HUDEP-2 (cell line): Measurements from ENCODE around the gene LGALS9.

Experiments used
- DNase-seq, 76 experiments: peaks; one replicate each; lab custom pipeline; 2025; ENCODE audit not compliant: unreplicated experiment in 76 of 76; lab: John Stamatoyannopoulos, UW

Gene LGALS9

DNA sequence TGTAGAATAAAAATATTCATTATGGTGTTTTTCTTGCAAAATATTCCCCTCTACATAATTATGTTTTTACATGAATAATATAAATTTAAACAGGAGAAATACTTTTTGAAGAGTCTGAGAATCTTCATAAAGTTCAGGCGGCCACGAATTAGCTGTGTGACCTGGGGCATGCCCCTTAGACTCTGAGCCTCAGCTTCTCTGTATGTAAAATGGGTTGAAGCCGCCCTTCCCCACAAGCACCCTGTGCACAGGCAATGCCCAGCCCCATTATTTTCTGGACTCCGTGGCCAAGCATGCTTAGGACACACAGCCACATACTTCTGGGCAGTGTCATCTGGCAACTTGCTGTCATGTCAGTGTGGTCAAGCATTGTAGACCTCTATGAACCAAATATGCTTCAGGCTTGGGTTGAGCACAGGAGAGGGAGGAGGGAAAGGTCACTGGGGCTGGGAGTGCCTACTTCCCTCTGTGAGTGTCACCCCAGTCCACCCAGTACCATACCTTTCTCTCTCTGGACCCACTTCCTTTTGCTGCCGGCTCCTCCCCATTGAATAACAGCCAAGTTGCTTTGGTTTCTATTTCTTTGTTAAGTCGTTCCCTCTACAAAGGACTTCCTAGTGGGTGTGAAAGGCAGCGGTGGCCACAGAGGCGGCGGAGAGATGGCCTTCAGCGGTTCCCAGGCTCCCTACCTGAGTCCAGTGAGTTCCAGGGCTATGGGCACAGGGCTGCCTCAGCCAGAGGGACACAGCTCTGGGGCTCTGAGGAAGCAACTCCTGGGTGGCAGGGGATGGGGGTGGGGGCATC, at the start of gene LGALS9:
TSS of gene LGALS9 (plus strand) at position 582 of the 804 bp plus-strand sequence. CDS start at position 660, 78 bp downstream.
- DNase-seq: peak in 51 of 76 experiments; percentile 8 to 66 (median 34)

DNA sequence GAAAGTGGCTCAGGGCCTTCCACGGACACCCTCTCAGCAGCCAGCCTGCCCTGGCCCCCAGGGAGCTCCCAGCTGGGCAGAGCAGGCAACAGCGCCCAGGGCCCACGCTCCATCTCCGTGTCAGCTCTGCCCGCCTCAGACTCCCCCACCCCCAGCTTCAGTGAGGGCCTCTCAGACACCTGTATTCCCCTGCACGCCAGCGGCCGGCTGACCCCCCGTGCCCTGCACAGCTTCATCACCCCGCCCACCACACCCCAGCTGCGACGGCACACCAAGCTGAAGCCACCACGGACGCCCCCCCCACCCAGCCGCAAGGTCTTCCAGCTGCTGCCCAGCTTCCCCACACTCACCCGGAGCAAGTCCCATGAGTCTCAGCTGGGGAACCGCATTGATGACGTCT, 48.3 kb upstream of the LGALS9 start:
- DNase-seq: peak in 11 of 76 experiments; percentile 12 to 48 (median 23)

DNA sequence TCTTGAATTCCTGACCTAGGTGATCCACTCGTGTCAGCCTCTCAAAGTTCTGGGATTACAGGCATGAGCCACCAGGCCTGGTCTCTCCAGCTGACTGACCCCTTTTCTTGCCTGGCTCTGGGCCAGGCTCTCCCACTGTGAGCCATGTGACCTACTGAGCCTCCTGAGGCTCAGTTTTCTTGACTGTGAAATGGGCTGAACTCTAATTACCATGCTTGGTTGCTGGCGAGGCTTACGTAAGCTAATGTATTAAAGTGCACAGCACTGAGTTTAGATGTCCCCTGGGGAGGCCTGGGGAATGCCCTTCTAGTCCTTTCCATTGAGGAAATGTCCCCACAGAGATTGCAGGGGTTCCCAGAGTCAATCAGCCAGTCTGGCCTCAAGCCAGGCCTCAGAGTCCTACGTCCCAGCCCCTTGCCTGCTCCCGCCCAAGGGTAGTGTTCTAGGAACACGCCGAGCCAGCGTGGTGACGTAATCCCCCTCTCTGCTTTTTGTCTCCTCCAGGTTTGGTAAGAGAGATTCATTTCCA, 45.8 kb upstream of the LGALS9 start:
- DNase-seq: peak in 3 of 76 experiments; percentile 12 to 33 (median 27)

DNA sequence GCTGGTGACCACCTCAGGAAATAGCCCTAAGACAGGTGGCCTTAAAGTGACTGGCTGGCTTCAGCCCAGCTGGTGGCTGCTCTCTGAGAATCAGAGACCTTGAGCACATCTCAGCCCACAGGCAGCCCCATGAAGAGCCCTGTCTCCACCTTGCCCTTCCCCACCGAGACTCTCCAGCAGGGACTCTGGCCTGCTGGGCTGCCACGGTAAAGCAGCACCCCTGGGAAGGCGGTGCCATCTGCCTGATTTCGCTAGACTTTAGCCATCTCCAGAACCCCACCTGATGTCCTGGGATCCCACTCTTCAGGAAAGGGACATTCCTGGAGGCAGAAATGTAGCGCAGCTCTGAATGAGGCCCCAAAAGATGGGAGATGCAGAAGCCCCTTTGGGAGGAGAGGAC, 45.2 kb upstream of the LGALS9 start:
- DNase-seq: no peak

DNA sequence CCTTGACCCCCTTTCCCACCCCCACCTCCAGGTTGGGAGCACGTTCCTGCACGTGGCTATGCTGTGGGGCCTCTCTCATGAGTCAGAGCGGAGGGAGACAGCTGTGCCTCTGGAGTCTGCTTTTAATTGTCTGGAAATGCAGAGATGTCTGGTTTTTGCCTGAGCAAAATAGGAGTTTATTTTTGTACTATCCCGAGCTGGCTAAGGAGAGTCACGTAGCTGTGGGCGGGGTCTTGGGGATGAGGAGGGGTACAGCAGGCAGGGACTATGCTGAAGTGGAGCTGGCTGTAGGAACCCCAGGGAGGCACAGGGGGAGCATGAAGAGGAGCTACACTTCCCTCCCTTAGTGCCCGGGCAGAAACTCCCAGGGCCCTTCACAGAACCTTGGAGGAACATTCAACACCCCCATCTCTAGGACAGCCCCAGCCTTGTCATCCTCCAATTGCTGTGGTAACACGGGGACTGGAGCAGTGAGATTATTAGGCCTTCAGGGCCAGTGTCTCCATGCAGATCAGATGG, 44.7 kb upstream of the LGALS9 start:
- peak in 68 of 76 experiments; percentile 28 to 83 (median 54) for DNase-seq

DNA sequence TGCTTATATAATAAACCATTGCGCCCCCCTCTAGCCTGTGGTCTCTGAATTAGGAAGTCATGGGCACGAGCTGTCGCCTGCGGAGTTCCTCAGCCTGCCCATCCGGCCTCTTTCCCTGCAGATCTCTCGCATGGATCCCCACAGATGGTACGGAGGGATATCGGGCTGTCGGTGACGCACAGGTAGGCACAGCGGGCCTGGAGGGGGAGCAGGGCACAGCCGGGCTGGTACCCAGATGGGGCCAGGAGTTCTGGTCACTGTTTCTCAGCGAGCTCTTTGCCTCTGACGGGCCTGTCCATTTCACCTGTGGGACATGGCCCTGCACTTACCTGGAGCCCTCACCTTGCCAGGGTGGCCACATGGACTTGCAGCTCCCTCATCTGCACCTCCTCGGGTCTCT, 42.6 kb upstream of the LGALS9 start:
- no peak for DNase-seq

DNA sequence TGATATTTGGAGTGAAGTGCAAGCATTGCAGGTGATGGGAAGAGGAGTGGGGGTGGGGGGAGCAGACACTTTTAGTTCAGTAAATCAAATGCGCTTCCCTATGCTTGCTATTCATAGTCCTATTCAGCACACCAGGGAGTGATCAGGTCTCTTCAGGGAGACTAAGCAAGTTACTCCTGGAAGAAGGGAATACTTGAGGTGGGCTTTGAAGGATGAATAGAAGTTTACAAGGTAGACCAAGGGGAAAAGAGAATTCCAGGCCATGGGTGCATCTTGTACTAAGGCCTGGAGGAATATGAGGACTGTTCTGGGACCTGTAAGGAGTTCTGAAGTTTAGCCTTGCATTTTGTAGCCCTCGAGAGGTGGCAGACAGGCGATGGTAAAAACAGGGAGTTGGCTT, 40.1 kb upstream of the LGALS9 start:
- no peak for DNase-seq

DNA sequence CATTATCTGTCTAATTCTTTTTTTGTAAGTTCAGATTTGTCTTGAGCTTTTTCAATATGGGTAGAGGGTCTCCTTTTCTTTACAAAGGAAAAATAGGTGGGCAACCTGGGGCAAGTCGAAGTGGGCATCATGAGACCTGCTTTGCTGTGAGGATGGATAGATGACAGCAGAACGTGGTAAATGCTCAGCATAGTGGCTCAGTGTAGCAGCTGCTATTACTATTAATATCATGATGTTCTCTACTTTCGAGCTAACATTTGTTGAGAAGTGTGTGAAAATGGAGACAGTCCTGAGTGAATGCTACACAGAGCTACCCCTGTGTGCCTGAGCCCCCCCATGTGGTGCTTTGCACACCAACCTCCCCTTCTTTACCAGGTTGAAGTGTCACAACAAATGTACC, 39.0 kb upstream of the LGALS9 start:
- DNase-seq: no peak

DNA sequence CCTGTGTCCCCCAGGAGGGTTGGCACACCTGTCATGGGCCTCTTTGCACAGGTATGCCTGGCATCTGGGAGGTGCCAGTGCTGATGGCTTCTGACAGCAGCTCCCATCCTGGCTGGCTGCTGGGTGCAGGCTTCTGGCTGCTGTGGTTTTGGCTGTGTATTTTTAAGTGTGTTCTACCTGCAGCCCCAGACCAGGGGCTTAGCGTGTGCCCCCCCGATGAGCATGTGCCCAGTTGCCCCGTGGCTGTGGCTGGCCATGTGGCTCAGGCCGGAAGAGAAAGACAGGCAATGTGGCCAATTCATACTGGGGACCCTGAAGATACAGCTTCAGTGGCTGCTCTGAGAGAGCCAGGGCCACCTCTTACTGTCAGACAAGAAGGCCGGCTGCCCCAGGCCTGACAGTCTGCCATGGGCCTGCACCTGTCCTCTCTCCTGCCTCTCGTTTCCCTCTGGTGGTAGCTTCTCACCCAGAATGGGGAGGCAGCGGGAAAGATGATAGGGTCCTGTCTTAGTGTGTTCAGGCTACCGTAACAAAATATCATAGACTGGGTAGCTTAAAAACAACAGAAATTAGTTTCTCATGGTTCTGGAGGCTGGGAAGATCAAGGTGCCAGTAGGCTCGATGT, 37.6 kb upstream of the LGALS9 start:
- DNase-seq: no peak

DNA sequence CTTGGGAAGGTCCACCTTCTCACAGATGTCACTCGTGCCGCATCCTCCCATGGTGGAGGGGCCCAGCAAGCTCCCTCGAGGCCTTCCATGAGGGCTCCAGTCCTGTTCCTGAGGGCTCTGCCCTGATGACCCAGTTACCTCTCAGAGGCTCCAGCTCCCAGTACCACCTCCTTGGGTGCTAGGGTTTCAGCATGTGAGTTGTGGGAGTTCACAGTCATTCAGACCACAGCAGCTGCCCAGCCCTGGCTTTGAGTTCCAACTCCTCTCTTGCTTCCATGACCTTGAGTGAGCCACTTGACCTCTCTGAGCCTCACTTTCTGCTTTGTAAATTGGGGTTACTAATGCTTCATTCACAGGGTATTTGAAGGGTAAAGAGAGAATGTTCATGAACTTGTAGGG, 37.1 kb upstream of the LGALS9 start:
- no peak for DNase-seq

DNA sequence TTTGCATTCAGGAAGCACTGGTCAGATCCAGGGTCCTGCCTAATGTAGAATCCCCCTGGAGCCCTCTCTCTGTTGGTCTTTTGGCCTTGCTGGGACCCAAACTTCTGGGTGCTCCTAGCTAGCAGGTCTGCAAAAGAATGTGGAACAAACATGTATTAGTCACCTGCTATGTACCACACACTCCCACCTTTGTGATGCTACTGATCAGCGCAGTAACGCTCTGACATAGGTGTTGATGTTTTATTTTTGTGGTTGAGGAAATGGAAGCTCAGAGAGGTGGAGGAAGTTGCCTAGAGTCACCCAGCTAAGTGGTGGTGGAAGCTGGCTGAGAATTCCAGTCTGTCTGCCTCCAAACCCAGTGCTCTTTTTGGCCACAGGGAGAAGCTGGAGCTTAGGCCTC, 35.8 kb upstream of the LGALS9 start:
- DNase-seq: no peak

DNA sequence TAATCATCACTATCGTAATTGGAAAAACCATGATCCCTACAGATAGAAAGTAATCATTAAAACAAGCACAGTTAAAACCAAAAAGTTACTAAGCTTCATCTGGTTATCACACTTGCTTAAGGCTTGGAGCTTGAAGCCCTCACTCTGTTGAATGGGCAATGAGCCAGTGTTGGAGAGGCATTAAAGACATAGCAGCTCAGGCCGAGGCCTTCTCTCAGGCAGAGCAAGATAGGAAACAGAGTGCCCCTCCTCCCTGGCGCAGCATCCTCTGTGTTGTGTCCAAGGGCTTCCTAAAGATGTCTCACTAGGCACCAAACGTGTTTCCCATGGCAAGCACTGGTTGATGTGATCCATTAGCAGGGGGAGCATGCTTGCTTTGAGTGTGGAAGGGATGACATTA, 34.9 kb upstream of the LGALS9 start:
- DNase-seq: peak in 68 of 76 experiments; percentile 33 to 86 (median 65)

DNA sequence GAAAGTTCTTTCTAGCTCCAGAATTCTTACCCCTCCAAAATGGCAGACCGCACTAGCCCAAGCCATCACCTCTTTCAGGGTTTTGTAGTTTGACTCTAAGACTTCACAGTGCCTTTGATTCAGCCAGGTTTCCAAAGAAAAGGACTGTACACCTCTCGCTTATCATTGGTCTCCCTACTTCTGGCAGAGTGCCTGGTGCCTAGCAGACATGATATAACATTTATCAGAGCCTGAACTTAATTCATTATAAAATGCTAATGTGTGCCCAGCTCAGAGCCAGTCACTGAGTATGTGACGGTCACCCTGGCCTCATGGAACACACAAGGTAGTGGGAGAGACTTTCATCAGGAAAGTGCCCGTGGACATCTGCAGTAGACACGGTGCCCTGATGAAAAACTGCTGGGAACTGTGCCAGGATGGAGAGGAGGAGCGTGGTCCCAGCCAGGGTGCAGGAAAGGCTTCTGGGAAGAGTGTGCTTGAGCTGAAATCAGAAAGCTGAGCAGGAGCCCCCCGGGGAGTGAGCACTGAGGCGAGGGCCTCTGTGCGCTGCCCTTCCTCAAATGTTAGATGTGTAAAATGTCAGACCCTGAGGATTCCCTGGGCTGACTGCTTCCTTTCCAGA, 34.3 kb upstream of the LGALS9 start:
- DNase-seq: peak in 59 of 76 experiments; percentile 16 to 74 (median 48)

DNA sequence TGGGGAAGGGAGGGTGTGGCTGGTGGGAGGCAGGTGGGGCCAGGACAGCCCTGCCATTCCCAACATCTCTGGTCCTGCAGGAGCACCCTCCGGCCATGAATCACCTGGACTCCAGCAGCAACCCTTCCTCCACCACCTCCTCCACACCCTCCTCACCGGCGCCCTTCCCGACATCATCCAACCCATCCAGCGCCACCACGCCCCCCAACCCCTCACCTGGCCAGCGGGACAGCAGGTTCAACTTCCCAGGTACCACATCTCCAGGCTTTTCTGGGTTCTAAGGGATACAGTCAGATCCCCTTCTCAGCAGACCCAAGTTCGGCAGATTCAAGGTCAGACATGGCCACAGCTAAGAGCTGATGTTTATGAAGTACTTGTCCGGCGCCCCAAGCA, 33.8 kb upstream of the LGALS9 start:
- no peak for DNase-seq

DNA sequence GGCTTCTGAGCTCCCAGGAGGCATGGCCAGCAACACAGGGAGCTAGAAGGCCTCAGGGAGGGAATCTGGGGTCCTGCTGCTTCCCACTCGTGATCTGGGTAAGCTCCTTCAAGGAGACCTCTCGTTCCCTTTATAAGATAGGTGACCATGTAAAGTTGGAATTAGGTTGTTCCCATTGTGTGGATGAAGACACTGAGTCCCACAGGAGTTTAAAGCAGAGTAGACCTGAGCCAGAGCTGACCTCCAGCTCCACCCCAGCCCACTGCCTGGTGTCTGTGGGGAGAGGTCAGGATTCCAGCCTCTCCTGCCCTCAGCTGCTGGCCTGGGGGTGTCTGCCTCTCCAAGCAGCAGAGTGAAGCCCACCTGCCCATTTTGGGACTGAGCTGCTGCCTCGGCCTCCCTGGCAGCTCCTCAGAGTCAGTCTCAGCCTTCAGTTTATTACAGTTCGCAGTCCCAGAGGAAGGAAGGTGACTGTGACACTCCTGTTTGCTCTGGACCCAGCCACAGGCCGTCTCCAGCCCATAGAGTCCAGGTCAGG, 33.1 kb upstream of the LGALS9 start:
- peak in 1 of 76 experiments; percentile 21 for DNase-seq

DNA sequence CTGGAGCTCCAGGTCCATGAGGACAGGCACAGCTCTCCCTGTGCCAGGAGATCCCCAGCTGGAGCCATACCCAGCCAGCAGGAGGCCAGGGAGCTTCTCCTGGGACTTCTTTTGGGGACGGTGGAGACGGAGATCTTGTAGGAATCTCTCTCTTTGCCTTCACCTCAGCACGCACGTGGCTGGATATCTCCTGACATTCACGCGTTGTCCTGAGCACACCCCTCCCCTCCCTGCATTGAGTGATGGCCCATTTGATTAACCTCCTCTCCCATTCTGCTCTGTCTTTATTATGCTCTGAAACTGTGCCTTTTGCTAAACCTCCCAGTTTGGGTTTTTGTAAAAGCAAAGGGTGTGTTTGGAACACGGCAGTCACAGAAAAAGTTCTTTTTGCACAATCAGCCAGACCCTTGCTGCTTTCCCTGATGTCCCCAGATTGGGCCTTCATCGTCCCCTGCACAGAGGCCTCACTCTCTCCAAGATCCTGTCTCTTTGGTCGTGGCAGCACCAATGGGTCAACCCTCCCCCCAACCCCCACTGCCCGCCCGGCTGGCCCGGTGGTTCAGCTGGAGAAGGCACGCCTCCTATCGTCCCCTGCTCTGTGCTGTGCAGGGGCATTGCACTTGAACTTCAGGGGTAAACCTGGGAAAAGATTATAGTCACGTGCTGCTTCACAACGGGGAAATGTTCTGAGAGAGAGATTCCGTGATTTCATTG, 32.5 kb upstream of the LGALS9 start:
- DNase-seq: peak in 59 of 76 experiments; percentile 13 to 72 (median 46)

DNA sequence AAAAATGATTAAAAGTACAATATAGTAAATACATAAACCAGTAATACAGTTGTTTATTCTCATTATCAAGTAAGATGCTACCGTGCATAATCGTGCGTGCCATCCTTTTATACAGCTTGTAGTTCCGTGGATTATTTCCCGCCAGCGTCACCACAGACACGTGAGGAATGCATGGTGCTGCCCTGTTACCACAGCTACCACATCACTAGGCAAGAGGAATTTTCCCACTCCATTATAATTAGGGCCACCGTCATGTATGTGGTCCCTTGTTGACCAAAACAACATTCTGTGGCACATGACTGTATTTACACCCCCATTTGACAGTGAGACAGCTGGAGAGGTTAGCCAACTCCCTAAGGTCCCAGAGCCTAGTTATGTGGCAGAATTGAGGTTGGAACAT, 30.5 kb upstream of the LGALS9 start:
- no peak for DNase-seq

DNA sequence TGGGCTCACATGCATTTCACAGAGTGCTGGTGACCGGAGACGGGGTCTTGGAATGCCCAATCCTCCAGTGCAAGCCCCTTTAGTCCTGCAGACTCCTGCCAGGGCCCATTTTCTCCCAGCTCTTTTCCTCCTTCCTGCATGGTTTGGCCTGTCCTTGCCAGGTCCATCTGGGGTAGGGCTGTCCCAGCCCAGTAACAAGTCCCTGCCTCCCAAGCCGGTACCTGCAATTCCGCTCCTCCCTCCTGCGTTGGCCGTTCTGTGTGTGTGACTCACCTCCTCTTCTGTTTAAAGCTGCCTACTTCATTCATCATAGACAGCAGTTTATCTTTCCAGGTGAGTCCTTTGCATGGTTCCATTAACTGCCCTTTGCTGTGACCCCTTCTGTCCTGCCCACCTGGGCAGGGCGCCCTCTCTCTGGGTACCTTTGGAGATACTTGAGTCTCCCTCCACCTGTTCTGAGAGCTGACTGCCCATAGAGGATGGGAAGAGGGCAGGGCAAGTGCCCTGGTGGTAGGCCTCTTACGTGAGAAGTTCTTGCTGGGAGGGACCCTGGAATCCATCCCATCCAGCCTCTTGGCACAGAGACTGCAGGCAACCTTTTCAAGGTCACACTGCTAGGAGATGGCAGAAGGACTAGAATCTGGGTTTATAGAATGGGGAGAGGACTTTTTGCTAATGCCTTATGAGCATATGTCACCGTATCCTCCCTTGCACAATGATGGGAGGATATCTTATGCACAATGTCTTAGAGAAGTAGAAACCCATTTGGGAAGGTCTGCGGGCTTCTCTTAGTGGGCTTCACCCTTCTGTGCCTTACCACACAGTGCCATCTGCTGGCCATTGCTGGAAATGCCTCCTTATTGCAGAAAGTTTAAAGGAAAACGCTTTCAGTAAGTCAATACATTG, 29.7 kb upstream of the LGALS9 start:
- DNase-seq: peak in 71 of 76 experiments; percentile 30 to 85 (median 67)

DNA sequence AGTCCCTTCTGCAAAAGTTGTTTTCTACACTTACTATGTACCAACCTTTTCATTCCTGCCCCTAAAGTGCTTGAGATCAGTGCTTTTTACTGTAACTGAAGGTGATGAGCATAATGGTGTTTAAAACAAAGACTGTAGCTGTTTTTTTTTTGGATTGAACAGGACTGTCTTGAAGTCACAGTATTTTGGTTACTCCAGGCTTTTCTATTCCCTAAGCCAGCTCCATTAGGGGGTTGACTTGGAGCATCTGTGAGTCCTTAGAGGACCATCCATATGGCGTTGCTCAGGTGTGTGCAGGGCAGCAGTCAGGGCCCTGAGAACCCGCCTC, 29.0 kb upstream of the LGALS9 start:
- no peak for DNase-seq
